Endothelial cell of umbilical vein (primary cell): ENCODE measurements around the gene OR13C4. TPM values are rescaled to one million over a fixed set of nuclear protein-coding genes. Genes with fewer than 3 reads are reported as not detected.

Experiments used
- BruUV-seq: library from RNA; stranded (reverse); fragments of 400-500 nt; replicated peaks from 2 replicates; lab custom pipeline; 2021; lab: Mats Ljungman, UMichigan
- CTCF ChIA-PET: fragments of 300-600, 350-600 bp; sonication (Branson Sonifier 250); formaldehyde crosslinking; loops from one replicate; lab custom pipeline; 2021; ENCODE audit warnings: antibody characterized with exemption, inconsistent platforms; lab: Charles Lee
- POLR2A ChIA-PET: fragments of 300-600, 350-600 bp; sonication (Branson Sonifier 250); formaldehyde crosslinking; loops from one replicate; lab custom pipeline; 2021; ENCODE audit warnings: antibody characterized with exemption, inconsistent platforms; lab: Charles Lee
- DNase-seq: peaks from one replicate; pipeline ENCODE4 v3.0.0-alpha.2; 2011; ENCODE audit warnings: low read depth, low spot score
- FAIRE-seq: peaks from 2 replicates; lab custom pipeline; 2011; peaks lifted over from hg19 to GRCh38; lab: Jason Lieb, UNC
- H2AFZ ChIP-seq: 2 replicates; pipeline ENCODE4 v1.6.0; 2012; ENCODE audit warnings: low read depth, low read length, control low read depth, inconsistent platforms
- H3K27ac ChIP-seq: 2 replicates; pipeline ENCODE4 v1.5.1; 2011; ENCODE audit warnings: low read depth, mild to moderate bottlenecking, control low read depth, low read length, moderate library complexity; ENCODE audit not compliant: insufficient read depth
- H3K27me3 ChIP-seq, 2 experiments: 2 replicates each; pipeline versions ENCODE4 v1.6.0 to v1.6.1; 2011; ENCODE audit warnings: low read length in 2 of 2, mixed read lengths in 1 of 2; ENCODE audit not compliant: control insufficient read depth in 2 of 2, insufficient read depth in 2 of 2
- H3K36me3 ChIP-seq, 2 experiments: 2 replicates in 1 of 2; 3 replicates in 1 of 2; pipeline ENCODE4 v1.5.1; 2011; ENCODE audit warnings: low read length in 2 of 2, mild to moderate bottlenecking in 1 of 2, moderate library complexity in 1 of 2; ENCODE audit not compliant: control insufficient read depth in 2 of 2, insufficient read depth in 2 of 2; ENCODE audit errors: extremely low read depth in 1 of 2
- H3K4me1 ChIP-seq: 3 replicates; pipeline ENCODE4 v1.5.1; 2011; ENCODE audit warnings: mild to moderate bottlenecking, low read length; ENCODE audit not compliant: control insufficient read depth, insufficient read depth; ENCODE audit errors: extremely low read depth
- H3K4me2 ChIP-seq: 2 replicates; pipeline ENCODE4 v1.6.1; 2011; ENCODE audit warnings: low read length, control low read depth, mixed read lengths; ENCODE audit not compliant: insufficient read depth
- H3K4me3 ChIP-seq, 3 experiments: fragments of 200-600 bp in 1 of 3; sonication (generic), shearing (Covaris generic) in 1 of 3; replicated peaks in 1 of 3; 2 replicates each; pipeline ENCODE4 v1.5.1; 2011 to 2016; ENCODE audit warnings: control low read depth in 3 of 3, low read length in 3 of 3, mild to moderate bottlenecking in 2 of 3, inconsistent platforms in 1 of 3, low read depth in 1 of 3, moderate library complexity in 1 of 3; ENCODE audit not compliant: insufficient read depth in 1 of 3
- H3K79me2 ChIP-seq: 2 replicates; pipeline ENCODE4 v1.6.0; 2012; ENCODE audit warnings: low read length, inconsistent platforms; ENCODE audit not compliant: control insufficient read depth, insufficient read depth
- H3K9ac ChIP-seq: replicated peaks from 2 replicates; pipeline ENCODE3; 2011; ENCODE audit warnings: low read length, control low read depth; ENCODE audit not compliant: insufficient read depth; ENCODE audit errors: extremely low read depth
- H3K9me1 ChIP-seq: replicated peaks from 3 replicates; pipeline ENCODE4 v1.6.0; 2011; ENCODE audit warnings: mild to moderate bottlenecking, low read length; ENCODE audit not compliant: control insufficient read depth, insufficient read depth; ENCODE audit errors: extremely low read depth
- H3K9me3 ChIP-seq: replicated peaks from 2 replicates; pipeline ENCODE4 v1.5.1; 2012; ENCODE audit warnings: low read length, inconsistent platforms; ENCODE audit not compliant: control insufficient read depth, insufficient read depth
- H4K20me1 ChIP-seq: replicated peaks from 2 replicates; pipeline ENCODE3; 2011; ENCODE audit warnings: mild to moderate bottlenecking, low read length; ENCODE audit not compliant: control insufficient read depth, insufficient read depth; ENCODE audit errors: extremely low read depth
- EZH2 ChIP-seq: IDR thresholded peaks from 2 replicates; pipeline ENCODE4 v1.6.1; 2012; ENCODE audit warnings: borderline replicate concordance, low read depth, mild to moderate bottlenecking, moderate library complexity, low read length, inconsistent platforms; ENCODE audit not compliant: severe bottlenecking
- FOS ChIP-seq: IDR thresholded peaks from 2 replicates; pipeline ENCODE4 v1.6.1; 2011; ENCODE audit warnings: mild to moderate bottlenecking, low read length, moderate library complexity, borderline replicate concordance; ENCODE audit not compliant: insufficient read depth
- GATA2 ChIP-seq: IDR thresholded peaks from 2 replicates; pipeline ENCODE4 v1.7.0; 2011; ENCODE audit warnings: low read depth, mild to moderate bottlenecking, moderate library complexity, mixed read lengths, low read length; ENCODE audit not compliant: insufficient read length, insufficient read depth
- JUN ChIP-seq: IDR thresholded peaks from 2 replicates; pipeline ENCODE4 v1.6.1; 2011; ENCODE audit warnings: borderline replicate concordance, low read depth; ENCODE audit not compliant: insufficient read length, insufficient read depth
- MYC ChIP-seq: IDR thresholded peaks from one replicate; pipeline ENCODE4 v1.6.1; 2011; ENCODE audit warnings: mild to moderate bottlenecking, low read depth, low read length
- POLR2A ChIP-seq: IDR thresholded peaks from 2 replicates; pipeline ENCODE4 v1.6.1; 2012; ENCODE audit warnings: low read depth, mild to moderate bottlenecking, control low read depth, low read length
- POLR2AphosphoS5 ChIP-seq: IDR thresholded peaks from 2 replicates; pipeline ENCODE4 v1.6.1; 2012; ENCODE audit warnings: low read depth, mild to moderate bottlenecking, control low read depth, low read length, moderate library complexity; ENCODE audit not compliant: insufficient read depth
- dilution Hi-C: fragments of 300-500 bp; cut with MboI; formaldehyde crosslinking; loops from one replicate; pipeline ENCODE4 v1.15.0; 2019; ENCODE audit warnings: low sequenced_read_pairs; ENCODE audit not compliant: extremely low pct_ligation_motif_present
- intact Hi-C: fragments of 100-400 bp; cut with micrococcal nuclease; formaldehyde crosslinking; loops from one replicate; pipeline ENCODE4 v1.10.0; 2022
- polyA plus RNA-seq, 4 experiments: library from polyadenylated mRNA; depleted of rRNA in 3 of 4; stranded (reverse) in 3 of 4; unstranded in 1 of 4; fragments of >200 nt; gene quantifications; 2 replicates each; pipeline versions ENCODE4 v1.2.1 to v1.2.3, GENCODE V29; 2011 to 2012; ENCODE audit warnings: missing spikeins in 1 of 4
- total RNA-seq: library from RNA; stranded (reverse); gene quantifications from 2 replicates; pipeline ENCODE4 v1.2.3, GENCODE V29; 2021
- TF ChIP-seq, protein P1 (sequence below), 2 donors: IDR thresholded peaks; 1 replicate in 1 of 2; 2 replicates in 1 of 2; pipeline ENCODE4 v1.5.1; 2011; ENCODE audit warnings: low read length in 2 of 2, mild to moderate bottlenecking in 2 of 2, moderate library complexity in 2 of 2, control low read depth in 1 of 2, inconsistent platforms in 1 of 2, low read depth in 1 of 2; ENCODE audit not compliant: insufficient read depth in 1 of 2; ENCODE audit errors: extremely low read depth in 1 of 2
- TF ChIP-seq, protein P2 (sequence below): IDR thresholded peaks from 2 replicates; pipeline ENCODE4 v1.6.1; 2011; ENCODE audit not compliant: insufficient read depth, insufficient read length

The OR13C4 gene
- total and polyA plus RNA-seq, 2 donors (not counting 3 experiments of a cell fraction or from before 2014, with no cell fraction given), result not detected

DNA sequence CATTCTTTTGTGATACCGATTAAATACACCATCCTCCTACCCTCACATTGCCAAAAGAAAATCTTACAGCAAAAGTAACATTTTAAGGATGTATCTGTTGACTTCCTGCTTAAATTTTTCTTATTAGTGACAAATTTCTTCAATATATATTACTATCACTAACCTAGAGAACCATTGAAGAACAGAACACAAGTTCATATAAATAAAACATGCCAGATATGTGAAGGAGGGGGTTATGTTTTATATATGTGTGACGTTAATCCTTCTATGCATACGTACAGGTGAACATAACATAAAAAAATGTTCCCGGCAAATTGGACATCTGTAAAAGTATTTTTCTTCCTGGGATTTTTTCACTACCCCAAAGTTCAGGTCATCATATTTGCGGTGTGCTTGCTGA lies 23.0 kb downstream of the OR13C4 start, which contains the start of gene OR13F1:
Gene OR13F1, plus strand, starts transcription at position 301 of the 400 bp plus-strand sequence. Its CDS starts 0 bp downstream, at position 301.
- FAIRE-seq, result no peak

More for the DNA sequence above, 23.0 kb downstream of the OR13C4 start, which contains the start of gene OR13F1:
- dilution Hi-C loops (no loop called here), intact Hi-C loops (no loop called here)
- ChIA-PET POLR2A (no interaction called here), CTCF (no interaction called here)
- Histone ChIP-seq H4K20me1 (no peaks in the 10 kb centered on the region), H2AFZ (no peak within 1 kb of the TSS), H3K4me3 (no peak within 1 kb of the TSS), H3K27me3 (no peaks in the 10 kb centered on the region), H3K4me1 (no peaks in the 10 kb centered on the region), H3K79me2 (no peaks in the 10 kb centered on the region), H3K9me1 (no peaks in the 10 kb centered on the region), H3K27ac (no peak within 1 kb of the TSS), H3K4me2 (no peak within 1 kb of the TSS), H3K36me3 (no peaks in the 10 kb centered on the region), H3K9ac (no peak within 1 kb of the TSS), H3K9me3 (no peaks in the 10 kb centered on the region)
- TF ChIP-seq POLR2A (no peak), GATA2 (no peak), EZH2 (no peak), MYC (no peak), POLR2AphosphoS5 (no peak), FOS (no peak), JUN (no peak)
- TF ChIP-seq, protein P1, sequence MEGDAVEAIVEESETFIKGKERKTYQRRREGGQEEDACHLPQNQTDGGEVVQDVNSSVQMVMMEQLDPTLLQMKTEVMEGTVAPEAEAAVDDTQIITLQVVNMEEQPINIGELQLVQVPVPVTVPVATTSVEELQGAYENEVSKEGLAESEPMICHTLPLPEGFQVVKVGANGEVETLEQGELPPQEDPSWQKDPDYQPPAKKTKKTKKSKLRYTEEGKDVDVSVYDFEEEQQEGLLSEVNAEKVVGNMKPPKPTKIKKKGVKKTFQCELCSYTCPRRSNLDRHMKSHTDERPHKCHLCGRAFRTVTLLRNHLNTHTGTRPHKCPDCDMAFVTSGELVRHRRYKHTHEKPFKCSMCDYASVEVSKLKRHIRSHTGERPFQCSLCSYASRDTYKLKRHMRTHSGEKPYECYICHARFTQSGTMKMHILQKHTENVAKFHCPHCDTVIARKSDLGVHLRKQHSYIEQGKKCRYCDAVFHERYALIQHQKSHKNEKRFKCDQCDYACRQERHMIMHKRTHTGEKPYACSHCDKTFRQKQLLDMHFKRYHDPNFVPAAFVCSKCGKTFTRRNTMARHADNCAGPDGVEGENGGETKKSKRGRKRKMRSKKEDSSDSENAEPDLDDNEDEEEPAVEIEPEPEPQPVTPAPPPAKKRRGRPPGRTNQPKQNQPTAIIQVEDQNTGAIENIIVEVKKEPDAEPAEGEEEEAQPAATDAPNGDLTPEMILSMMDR (IDR thresholded peaks at IDR 0.05; ENCODE audit: extremely low read depth in 1 of 2, insufficient read depth in 1 of 2, low read depth in 1 of 2, low read length in 2 of 2), result no peak
- TF ChIP-seq, protein P2, sequence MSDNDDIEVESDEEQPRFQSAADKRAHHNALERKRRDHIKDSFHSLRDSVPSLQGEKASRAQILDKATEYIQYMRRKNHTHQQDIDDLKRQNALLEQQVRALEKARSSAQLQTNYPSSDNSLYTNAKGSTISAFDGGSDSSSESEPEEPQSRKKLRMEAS, result no peak
- BruUV-seq, result no TSS peak
- no peak for DNase-seq
